HepG2 (cell line): ENCODE results near the gene AKAP12. TPM values are rescaled to one million over a fixed set of nuclear protein-coding genes. Genes with fewer than 3 reads are reported as not detected.

Source experiments
- ATAD3A ChIP-seq: sonication (generic); formaldehyde crosslinking; IDR thresholded peaks from 2 replicates; pipeline ENCODE4 v1.4.0; 2020; ENCODE audit warnings: missing genetic modification reagents
- ATF3 ChIP-seq: sonication (generic); formaldehyde crosslinking; IDR thresholded peaks from 2 replicates; pipeline ENCODE4 v1.4.0; 2020; ENCODE audit warnings: missing genetic modification reagents
- ATF7 ChIP-seq, 2 experiments: fragments of 450-650 bp in 1 of 2; sonication (generic) in 1 of 2; formaldehyde crosslinking in 1 of 2; IDR thresholded peaks; 2 replicates each; pipeline versions ENCODE4 v1.4.0 to v1.6.1; 2016 to 2020; ENCODE audit warnings: antibody characterized with exemption in 1 of 2, mild to moderate bottlenecking in 1 of 2, missing genetic modification reagents in 1 of 2
- BORCS8-MEF2B ChIP-seq: sonication (generic); formaldehyde crosslinking; IDR thresholded peaks from 2 replicates; pipeline ENCODE4 v1.8.0; 2022; ENCODE audit warnings: mild to moderate bottlenecking, missing genetic modification reagents
- ETV5 ChIP-seq: IDR thresholded peaks from 2 replicates; pipeline ENCODE4 v1.6.1; 2018; ENCODE audit warnings: missing biosample characterization, missing genetic modification reagents, inconsistent platforms, borderline replicate concordance
- GATAD1 ChIP-seq: IDR thresholded peaks from 2 replicates; pipeline ENCODE4 v1.6.1; 2016; ENCODE audit warnings: missing genetic modification reagents, missing compliant biosample characterization
- JARID2 ChIP-seq: sonication (generic); formaldehyde crosslinking; IDR thresholded peaks from 2 replicates; pipeline ENCODE4 v1.8.1; 2023; ENCODE audit warnings: missing genetic modification reagents, inconsistent platforms; ENCODE audit not compliant: insufficient replicate concordance
- KLF13 ChIP-seq: sonication (generic); formaldehyde crosslinking; IDR thresholded peaks from 2 replicates; pipeline ENCODE4 v1.4.0; 2020; ENCODE audit warnings: mild to moderate bottlenecking, missing genetic modification reagents
- KMT2A ChIP-seq: sonication (generic); formaldehyde crosslinking; IDR thresholded peaks from 2 replicates; pipeline ENCODE4 v1.4.0; 2020; ENCODE audit warnings: missing genetic modification reagents
- NCOA1 ChIP-seq: sonication (generic); formaldehyde crosslinking; IDR thresholded peaks from 2 replicates; pipeline ENCODE4 v1.9.0; 2021; ENCODE audit warnings: missing genetic modification reagents
- NCOR1 ChIP-seq: fragments of 200-600 bp; sonication (generic); IDR thresholded peaks from 2 replicates; pipeline ENCODE4 v1.7.0; 2017; ENCODE audit warnings: antibody characterized with exemption, low read length, borderline replicate concordance
- NR0B2 ChIP-seq: sonication (generic); formaldehyde crosslinking; IDR thresholded peaks from 2 replicates; pipeline ENCODE4 v1.4.0; 2020; ENCODE audit warnings: mild to moderate bottlenecking, missing genetic modification reagents
- PAX8 ChIP-seq: sonication (generic); formaldehyde crosslinking; IDR thresholded peaks from 2 replicates; pipeline ENCODE4 v1.8.0; 2022; ENCODE audit warnings: mild to moderate bottlenecking, missing genetic modification reagents, borderline replicate concordance
- POLR2AphosphoS2 ChIP-seq: IDR thresholded peaks from 2 replicates; pipeline ENCODE4 v1.6.1; 2011; ENCODE audit warnings: low read depth, low read length, improper control_type of control experiment
- SMAD3 ChIP-seq: sonication (generic); formaldehyde crosslinking; IDR thresholded peaks from 2 replicates; pipeline ENCODE4 v1.4.0; 2020; ENCODE audit warnings: missing genetic modification reagents
- TGIF2 ChIP-seq: IDR thresholded peaks from 2 replicates; pipeline ENCODE4 v1.6.1; 2016; ENCODE audit warnings: control low read depth, missing compliant biosample characterization
- ZBTB25 ChIP-seq: IDR thresholded peaks from 2 replicates; pipeline ENCODE4 v1.6.1; 2018; ENCODE audit warnings: missing genetic modification reagents
- ZBTB7B ChIP-seq: sonication (generic); formaldehyde crosslinking; IDR thresholded peaks from 2 replicates; pipeline ENCODE4 v1.4.0; 2020; ENCODE audit warnings: missing genetic modification reagents
- ZFP41 ChIP-seq: sonication (generic); formaldehyde crosslinking; IDR thresholded peaks from 2 replicates; pipeline ENCODE4 v1.4.0; 2020; ENCODE audit warnings: mild to moderate bottlenecking, missing genetic modification reagents, borderline replicate concordance
- ZKSCAN5 ChIP-seq: sonication (generic); formaldehyde crosslinking; IDR thresholded peaks from 2 replicates; pipeline ENCODE4 v1.5.1; 2020; ENCODE audit warnings: mild to moderate bottlenecking, missing genetic modification reagents
- ZNF101 ChIP-seq: sonication (generic); formaldehyde crosslinking; IDR thresholded peaks from 2 replicates; pipeline ENCODE4 v1.4.0; 2020; ENCODE audit warnings: mild to moderate bottlenecking, low read depth, missing genetic modification reagents, borderline replicate concordance
- ZNF160 ChIP-seq: sonication (generic); formaldehyde crosslinking; IDR thresholded peaks from 2 replicates; pipeline ENCODE4 v1.8.0; 2022; ENCODE audit warnings: mild to moderate bottlenecking, inconsistent platforms, missing genetic modification reagents
- ZNF317 ChIP-seq: sonication (generic); formaldehyde crosslinking; IDR thresholded peaks from 2 replicates; pipeline ENCODE4 v1.5.0; 2020; ENCODE audit warnings: mild to moderate bottlenecking, missing genetic modification reagents
- ZNF382 ChIP-seq: sonication (generic); formaldehyde crosslinking; IDR thresholded peaks from 2 replicates; pipeline ENCODE4 v1.5.0; 2020; ENCODE audit warnings: missing genetic modification reagents, mild to moderate bottlenecking, borderline replicate concordance
- ZNF570 ChIP-seq: sonication (generic); formaldehyde crosslinking; IDR thresholded peaks from 2 replicates; pipeline ENCODE4 v1.4.0; 2020; ENCODE audit warnings: mild to moderate bottlenecking, missing genetic modification reagents, borderline replicate concordance
- ZNF790 ChIP-seq: sonication (generic); formaldehyde crosslinking; IDR thresholded peaks from 2 replicates; pipeline ENCODE4 v1.8.0; 2022; ENCODE audit warnings: missing genetic modification reagents, mild to moderate bottlenecking, borderline replicate concordance
- polyA plus RNA-seq, 8 experiments: library from polyadenylated mRNA; depleted of rRNA in 3 of 8; stranded (reverse) in 7 of 8; unstranded in 1 of 8; fragments of >200 nt; fragmentation: Illumina TruSeq in 4 of 8; extraction: Trizol in 4 of 8; gene quantifications; 2 replicates each; pipeline versions ENCODE4 v1.2.1 to v1.2.3, GENCODE V29; 2011 to 2016; ENCODE audit warnings: low read depth in 4 of 8, missing spikeins in 1 of 8, mixed read lengths in 1 of 8; ENCODE audit not compliant: insufficient read depth in 1 of 8
- total RNA-seq, 5 experiments: library from RNA; depleted of rRNA; stranded (reverse); fragments of >200 nt; fragmentation: Illumina TruSeq; extraction: Trizol; gene quantifications; 2 replicates each; pipeline ENCODE4 v1.2.3, GENCODE V29; 2016; ENCODE audit warnings: low read depth in 1 of 5
- TF ChIP-seq, protein P1 (sequence below): IDR thresholded peaks from 2 replicates; pipeline ENCODE4 v1.6.1; 2016; ENCODE audit warnings: missing genetic modification reagents, missing compliant biosample characterization
- TF ChIP-seq, protein P2 (sequence below): sonication (generic); formaldehyde crosslinking; IDR thresholded peaks from 2 replicates; pipeline ENCODE4 v1.4.0; 2020; ENCODE audit warnings: missing genetic modification reagents

AKAP12 gene
- total and polyA plus RNA-seq, 2 of the 13 experiments (the other 11 are each of a cell fraction or from before 2014, with no cell fraction given) = 10.6 to 19.0 TPM

DNA sequence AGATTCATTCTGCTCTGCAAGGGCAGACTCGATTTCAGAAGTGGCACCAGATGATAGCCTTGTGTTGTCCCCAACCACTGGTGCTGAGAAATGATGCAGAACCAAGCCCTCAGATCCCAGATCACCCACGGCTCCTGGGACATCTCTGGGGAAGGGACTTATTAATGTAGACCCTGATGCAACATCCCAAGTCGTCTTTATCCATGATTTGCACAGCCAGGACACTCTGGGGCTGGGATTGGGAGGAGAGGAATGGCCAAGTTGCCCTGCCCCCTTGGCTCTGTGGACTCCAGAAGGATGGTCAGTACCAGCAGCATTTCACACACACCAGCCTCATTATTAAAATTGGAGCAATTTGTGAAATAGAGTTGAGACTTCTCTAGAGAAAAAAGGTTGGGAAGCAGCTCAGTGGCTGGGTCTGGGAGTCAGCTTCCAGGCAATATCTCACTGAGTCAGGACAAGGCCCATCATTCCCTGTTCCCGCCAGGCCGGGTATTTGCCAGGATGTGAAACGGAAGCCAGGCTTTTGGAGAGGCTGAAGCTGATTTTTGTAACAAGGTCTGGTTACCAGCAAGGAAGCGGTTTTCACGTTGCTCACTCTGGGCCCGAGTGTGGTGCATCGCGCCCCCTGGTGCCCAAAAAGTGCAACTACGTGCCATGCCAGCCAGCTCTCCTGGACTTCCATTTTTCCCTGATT lies 84.2 kb downstream of the AKAP12 start (continued):
- TF ChIP-seq NR0B2 (CRISPR knock-in tag) (no peak), TGIF2 (CRISPR knock-in tag) (no peak), ZNF382 (no peak), ZNF790 (no peak; the same call in 1 of the 2 replicates), ATAD3A (no peak), JARID2 (no peak), GATAD1 (CRISPR knock-in tag) (0 out of 2 replicates have a peak, but pooled peaks have one; percentile 29), ZNF570 (no peak), ATF7 (IDR thresholded peaks at IDR 0.05) (no peak), ATF7 (CRISPR knock-in tag; IDR thresholded peaks at IDR 0.05) (peak; percentile 62; the same call in 1 of the 2 replicates), ATF3 (CRISPR knock-in tag) (0 out of 2 replicates have a peak, but pooled peaks have one; percentile 21), ZFP41 (CRISPR knock-in tag) (no peak), NCOA1 (CRISPR knock-in tag) (no peak), KMT2A (CRISPR knock-in tag) (no peak), ZBTB7B (CRISPR knock-in tag) (0 out of 2 replicates have a peak, but pooled peaks have one; percentile 23), ZNF160 (CRISPR knock-in tag) (no peak), BORCS8-MEF2B (CRISPR knock-in tag) (0 out of 2 replicates have a peak, but pooled peaks have one; percentile 19), ZBTB25 (CRISPR knock-in tag) (peak; percentile 53; the same call in 1 of the 2 replicates), ZNF101 (CRISPR knock-in tag) (no peak), POLR2AphosphoS2 (no peak), ZNF317 (no peak), PAX8 (CRISPR knock-in tag) (no peak), ZKSCAN5 (CRISPR knock-in tag) (no peak), ETV5 (CRISPR knock-in tag) (peak; percentile 71), SMAD3 (CRISPR knock-in tag) (no peak), KLF13 (CRISPR knock-in tag) (no peak), NCOR1 (no peak)
- TF ChIP-seq, protein P1, sequence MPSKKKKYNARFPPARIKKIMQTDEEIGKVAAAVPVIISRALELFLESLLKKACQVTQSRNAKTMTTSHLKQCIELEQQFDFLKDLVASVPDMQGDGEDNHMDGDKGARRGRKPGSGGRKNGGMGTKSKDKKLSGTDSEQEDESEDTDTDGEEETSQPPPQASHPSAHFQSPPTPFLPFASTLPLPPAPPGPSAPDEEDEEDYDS (CRISPR knock-in tag) = no peak
- TF ChIP-seq, protein P2, sequence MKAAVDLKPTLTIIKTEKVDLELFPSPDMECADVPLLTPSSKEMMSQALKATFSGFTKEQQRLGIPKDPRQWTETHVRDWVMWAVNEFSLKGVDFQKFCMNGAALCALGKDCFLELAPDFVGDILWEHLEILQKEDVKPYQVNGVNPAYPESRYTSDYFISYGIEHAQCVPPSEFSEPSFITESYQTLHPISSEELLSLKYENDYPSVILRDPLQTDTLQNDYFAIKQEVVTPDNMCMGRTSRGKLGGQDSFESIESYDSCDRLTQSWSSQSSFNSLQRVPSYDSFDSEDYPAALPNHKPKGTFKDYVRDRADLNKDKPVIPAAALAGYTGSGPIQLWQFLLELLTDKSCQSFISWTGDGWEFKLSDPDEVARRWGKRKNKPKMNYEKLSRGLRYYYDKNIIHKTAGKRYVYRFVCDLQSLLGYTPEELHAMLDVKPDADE (CRISPR knock-in tag) = no peak
